Neural progenitor cell (in vitro differentiated cells): ENCODE data around the gene ERBB4.

ENCODE experiments used
- CTCF ChIP-seq: fragments of 200-600 bp; sonication (generic); IDR thresholded peaks from 2 replicates; pipeline ENCODE4 v1.5.1; 2017; ENCODE audit warnings: antibody characterized with exemption, mild to moderate bottlenecking
- EZH2 ChIP-seq: fragments of 200-600 bp; sonication (generic); IDR thresholded peaks from 2 replicates; pipeline ENCODE4 v1.6.1; 2017; ENCODE audit warnings: antibody characterized with exemption, mild to moderate bottlenecking, moderate library complexity
- EZH2phosphoT487 ChIP-seq: fragments of 200-600 bp; sonication (generic); IDR thresholded peaks from 2 replicates; pipeline ENCODE4 v1.6.1; 2017; ENCODE audit warnings: antibody characterized with exemption

DNA sequence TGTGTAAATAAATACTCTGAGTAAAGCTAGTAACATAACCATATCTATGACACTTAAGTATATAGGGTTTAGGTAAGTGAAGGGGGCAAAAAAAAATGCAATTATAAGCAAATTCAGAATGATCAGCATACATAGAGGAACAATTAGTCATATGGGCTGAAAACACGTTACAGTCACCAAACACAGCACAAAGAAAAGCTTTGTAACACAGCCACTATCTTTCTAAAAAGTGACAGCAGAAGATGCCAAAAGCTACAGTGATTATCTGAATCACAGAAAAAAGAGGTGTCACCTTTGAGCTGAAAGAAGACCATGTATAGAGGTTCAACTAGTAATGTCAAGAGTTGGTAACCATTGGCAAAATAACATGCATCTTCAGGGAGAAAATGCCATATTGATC, 115.5 kb downstream of the ERBB4 start:
- no peak for TF ChIP-seq CTCF
- no peak for TF ChIP-seq EZH2
- TF ChIP-seq EZH2phosphoT487: no peak
